Activated B cell treated with CpG ODN at 0.5 μM for 24 hours (primary cell): ENCODE results near the gene RILPL2. TPM values are rescaled to one million over a fixed set of nuclear protein-coding genes. Genes with fewer than 3 reads are reported as not detected.
"Not testable (repeated sequence)": the region's sequence is repeated elsewhere in the genome, so short reads cannot be mapped to it uniquely, and the experiment has no call there.

ENCODE experiments used
- ATAC-seq: fragments of 200-7000 bp; cut with Tn5 transposase; one replicate; pipeline ENCODE4 v1.10.0; 2021; ENCODE audit warnings: low read depth, mild to moderate bottlenecking, moderate library complexity
- CTCF ChIA-PET: fragments of 350-600 bp; sonication (Branson Sonifier 250); formaldehyde crosslinking; loops from one replicate; lab custom pipeline; 2021; ENCODE audit warnings: antibody characterized with exemption; lab: Charles Lee
- POLR2A ChIA-PET: fragments of 350-600 bp; sonication (Branson Sonifier 250); formaldehyde crosslinking; loops from one replicate; lab custom pipeline; 2021; ENCODE audit warnings: antibody characterized with exemption; lab: Charles Lee
- DNase-seq: peaks from one replicate; pipeline ENCODE4 v3.0.0; 2022
- H3K27ac Mint-ChIP-seq: one replicate; pipeline ENCODE4 v1.8.0; 2020; ENCODE audit warnings: mixed read lengths
- H3K27me3 Mint-ChIP-seq: one replicate; pipeline ENCODE4 v1.8.0; 2021; ENCODE audit warnings: mixed read lengths
- H3K36me3 Mint-ChIP-seq: one replicate; pipeline ENCODE4 v1.8.0; 2021; ENCODE audit warnings: low read depth, mixed read lengths
- H3K4me1 Mint-ChIP-seq: one replicate; pipeline ENCODE4 v1.8.0; 2021; ENCODE audit warnings: mixed read lengths
- H3K4me3 Mint-ChIP-seq: one replicate; pipeline ENCODE4 v1.8.0; 2020; ENCODE audit warnings: mild to moderate bottlenecking, mixed read lengths
- H3K9me3 Mint-ChIP-seq: one replicate; pipeline ENCODE4 v1.8.0; 2020; ENCODE audit warnings: mixed read lengths
- intact Hi-C: fragments of 100-400 bp; cut with micrococcal nuclease; formaldehyde crosslinking; loops from one replicate; pipeline ENCODE4 v1.15.1; 2024
- total RNA-seq: library from RNA; stranded (reverse); gene quantifications from 2 replicates; pipeline ENCODE4 v1.2.3, GENCODE V29; 2022
- TF ChIP-seq, protein P1 (sequence below): fragments of 200-600 bp; IDR thresholded peaks from one replicate; pipeline ENCODE4 v1.8.0; 2022; ENCODE audit warnings: antibody characterized with exemption, mild to moderate bottlenecking

The RILPL2 gene
- total RNA-seq, 1 donor from 2014 or later = 12.2 TPM

DNA sequence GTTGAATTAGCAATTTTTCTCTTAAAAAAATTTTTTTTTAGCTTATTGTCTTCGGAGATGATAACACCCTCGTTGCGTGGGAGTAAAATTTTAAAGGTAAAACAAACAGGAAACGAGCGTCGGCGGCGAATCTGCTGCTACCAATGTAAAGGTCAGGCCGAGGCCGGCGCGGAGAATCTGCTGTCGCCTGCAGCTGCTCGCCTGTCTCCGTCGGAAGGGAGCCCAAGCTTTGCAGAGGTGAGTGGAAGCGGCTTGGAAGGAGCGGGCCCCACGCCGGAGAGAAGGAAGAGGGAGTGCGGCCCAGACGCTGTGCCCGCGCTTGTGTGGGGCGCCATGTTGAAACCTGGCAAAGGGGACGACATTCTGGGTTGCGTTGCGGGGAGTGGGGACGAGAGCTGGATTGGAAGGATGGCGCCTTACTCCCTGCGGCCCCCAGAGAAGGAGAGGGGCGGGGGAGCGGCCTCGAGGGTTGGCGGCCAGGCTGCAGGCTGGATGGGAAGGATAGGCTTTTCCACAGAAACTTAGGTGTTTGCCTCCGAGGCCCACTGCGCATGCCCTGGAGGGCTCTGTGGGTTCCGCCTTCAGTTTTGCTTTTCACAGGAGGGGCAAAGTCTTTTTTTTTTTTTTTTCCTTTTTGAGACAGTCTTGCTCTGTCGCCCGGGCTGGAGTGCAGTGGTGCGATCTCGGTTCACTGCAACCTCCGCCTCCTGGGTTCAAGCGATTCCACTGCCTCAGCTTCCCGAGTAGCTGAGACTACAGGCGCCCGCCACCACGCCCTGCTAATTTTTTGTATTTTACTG, 21.7 kb upstream of the RILPL2 start, which contains the start of gene SNRNP35:
SNRNP35 (plus strand) TSS at position 160 of the 800 bp plus-strand sequence. CDS start 7,402 bp downstream, outside the sequence.
- Mint-ChIP-seq H3K4me1 (peaks cover 33% of the 10 kb centered on the region), H3K36me3 (peaks cover 20% of the 10 kb centered on the region), H3K27ac (peak within 1 kb of the TSS; percentile 100), H3K27me3 (no peaks in the 10 kb centered on the region), H3K4me3 (peak within 1 kb of the TSS; percentile 100), H3K9me3 (no peaks in the 10 kb centered on the region)
- intact Hi-C loops = loop anchor here (1.0 to 2.0 kb wide), 7 partner anchors 10 to 225 kb away; partner anchors contain the start of genes MPHOSPH9, MTRFR, RILPL2 and TMED2
- TF ChIP-seq, protein P1, sequence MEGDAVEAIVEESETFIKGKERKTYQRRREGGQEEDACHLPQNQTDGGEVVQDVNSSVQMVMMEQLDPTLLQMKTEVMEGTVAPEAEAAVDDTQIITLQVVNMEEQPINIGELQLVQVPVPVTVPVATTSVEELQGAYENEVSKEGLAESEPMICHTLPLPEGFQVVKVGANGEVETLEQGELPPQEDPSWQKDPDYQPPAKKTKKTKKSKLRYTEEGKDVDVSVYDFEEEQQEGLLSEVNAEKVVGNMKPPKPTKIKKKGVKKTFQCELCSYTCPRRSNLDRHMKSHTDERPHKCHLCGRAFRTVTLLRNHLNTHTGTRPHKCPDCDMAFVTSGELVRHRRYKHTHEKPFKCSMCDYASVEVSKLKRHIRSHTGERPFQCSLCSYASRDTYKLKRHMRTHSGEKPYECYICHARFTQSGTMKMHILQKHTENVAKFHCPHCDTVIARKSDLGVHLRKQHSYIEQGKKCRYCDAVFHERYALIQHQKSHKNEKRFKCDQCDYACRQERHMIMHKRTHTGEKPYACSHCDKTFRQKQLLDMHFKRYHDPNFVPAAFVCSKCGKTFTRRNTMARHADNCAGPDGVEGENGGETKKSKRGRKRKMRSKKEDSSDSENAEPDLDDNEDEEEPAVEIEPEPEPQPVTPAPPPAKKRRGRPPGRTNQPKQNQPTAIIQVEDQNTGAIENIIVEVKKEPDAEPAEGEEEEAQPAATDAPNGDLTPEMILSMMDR = no peak
- ChIA-PET POLR2A (interaction anchor here (0.6 to 4.0 kb wide), 16 partner anchors 11 to 1191 kb away, joined by 3 to 77 read pairs (median 6); partner anchors contain the start of genes KMT5A, RILPL2 and SBNO1), CTCF (no interaction called here)
- ATAC-seq = peak; percentile 79
- DNase-seq = peak; percentile 84

DNA sequence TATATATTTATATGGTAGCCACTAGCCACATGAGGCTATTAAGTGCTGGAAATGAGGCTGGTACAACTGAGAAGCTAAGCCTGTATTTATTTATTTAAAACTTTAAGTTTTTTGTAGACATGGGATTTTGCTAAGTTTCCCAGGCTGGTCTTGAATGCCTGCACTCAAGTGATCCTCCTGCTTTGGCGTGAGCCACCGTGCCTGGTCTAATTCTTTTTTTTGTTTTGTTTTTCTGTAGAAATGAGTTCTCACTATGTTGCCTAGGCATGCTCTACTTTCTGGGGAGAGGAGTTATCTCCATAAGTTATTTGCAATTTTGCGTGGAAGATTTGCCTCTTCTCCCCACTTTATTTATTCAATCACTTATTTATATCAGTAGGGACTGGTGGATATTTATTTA, 16.7 kb upstream of the RILPL2 start:
- H3K4me1 Mint-ChIP-seq = peaks cover 13% of the 10 kb centered on the region
- intact Hi-C loops = no loop called here
- ChIA-PET CTCF (no interaction called here), POLR2A (no interaction called here)
- TF ChIP-seq, protein P1 = no peak
- DNase-seq = no peak
- no peak overlapping the region for H3K27ac Mint-ChIP-seq
- ATAC-seq = no peak
- no peaks in the 10 kb centered on the region for H3K9me3 Mint-ChIP-seq
- no peaks in the 10 kb centered on the region for H3K27me3 Mint-ChIP-seq
- peaks cover 4% of the 10 kb centered on the region for H3K36me3 Mint-ChIP-seq
- no peak overlapping the region for H3K4me3 Mint-ChIP-seq

DNA sequence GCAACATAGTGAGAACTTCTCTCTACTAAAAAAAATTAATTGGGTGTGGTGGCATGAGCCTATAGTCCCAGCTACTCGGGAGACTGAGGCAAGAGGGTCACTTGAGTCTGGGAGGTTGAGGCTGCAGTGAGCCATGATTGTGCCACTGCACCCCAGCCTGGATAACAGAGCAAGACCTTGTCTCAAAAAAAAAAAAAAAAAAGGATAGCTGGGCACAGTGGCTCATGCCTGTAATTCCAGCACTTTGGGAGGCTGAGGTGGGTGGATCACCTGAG, 15.7 kb upstream of the RILPL2 start:
- ATAC-seq, intact Hi-C loops, H3K9me3 Mint-ChIP-seq, H3K4me3 Mint-ChIP-seq, H3K36me3 Mint-ChIP-seq, DNase-seq, CTCF ChIA-PET, H3K27me3 Mint-ChIP-seq, H3K27ac Mint-ChIP-seq: not testable (repeated sequence)
- POLR2A ChIA-PET = interaction anchor here (0.7 to 1.1 kb wide), 3 partner anchors 11 to 55 kb away, joined by 4 to 7 read pairs (median 5); no protein-coding TSS in a partner anchor
- H3K4me1 Mint-ChIP-seq = peaks cover 17% of the 10 kb centered on the region

DNA sequence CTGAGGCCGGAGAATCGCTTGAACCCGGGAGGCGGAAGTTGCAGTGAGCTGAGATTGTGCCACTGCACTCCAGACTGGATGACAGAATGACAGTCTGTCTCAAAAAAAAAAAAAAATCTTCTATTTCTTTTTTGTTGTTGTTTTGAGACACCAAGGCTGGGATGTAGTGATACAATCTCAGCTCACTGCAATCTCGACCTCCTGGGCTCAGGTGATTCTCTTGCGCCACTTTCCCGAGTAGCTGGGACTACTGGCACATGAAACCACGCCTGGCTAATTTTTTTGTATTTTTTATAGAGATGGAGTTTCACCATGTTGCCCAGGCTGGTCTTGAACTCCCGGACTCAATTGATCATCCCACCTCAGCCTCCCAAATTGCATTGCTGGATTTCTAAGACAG, 14.2 kb upstream of the RILPL2 start:
- DNase-seq = no peak
- ChIA-PET POLR2A (interaction anchor here (0.5 to 0.6 kb wide), 2 partner anchors 86 to 550 kb away, joined by 3 to 5 read pairs; no protein-coding TSS in a partner anchor), CTCF (no interaction called here)
- intact Hi-C loops = no loop called here
- no peaks in the 10 kb centered on the region for H3K36me3 Mint-ChIP-seq
- H3K27me3 Mint-ChIP-seq = no peaks in the 10 kb centered on the region
- peaks cover 26% of the 10 kb centered on the region for H3K4me1 Mint-ChIP-seq
- no peaks in the 10 kb centered on the region for H3K9me3 Mint-ChIP-seq
- no peak for ATAC-seq
- TF ChIP-seq, protein P1 = no peak
- H3K27ac Mint-ChIP-seq = peak overlapping the region; percentile 35
- H3K4me3 Mint-ChIP-seq = no peak overlapping the region

DNA sequence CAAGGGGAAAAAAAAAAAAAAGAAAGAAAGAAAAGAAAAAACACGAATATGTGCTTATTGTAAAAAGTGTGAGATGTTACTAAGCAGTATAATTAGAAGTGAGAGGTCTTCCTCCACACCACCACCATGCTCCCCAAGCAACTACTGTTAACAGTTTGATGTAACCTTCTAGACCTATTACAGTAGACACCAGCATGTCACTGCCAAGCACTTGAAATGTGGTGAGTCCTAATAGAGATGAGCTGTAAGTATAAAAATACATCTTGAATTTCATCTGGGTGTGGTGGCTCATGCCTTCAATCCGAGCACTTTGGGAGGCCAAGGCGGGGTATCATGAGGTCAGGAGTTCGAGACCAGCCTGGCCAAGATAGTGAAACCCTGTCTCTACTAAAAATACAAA, 13.4 kb upstream of the RILPL2 start:
- Mint-ChIP-seq H3K4me1 (peaks cover 33% of the 10 kb centered on the region), H3K27me3 (no peaks in the 10 kb centered on the region), H3K36me3 (no peaks in the 10 kb centered on the region), H3K4me3 (no peak overlapping the region), H3K27ac (peak overlapping the region; percentile 75), H3K9me3 (no peaks in the 10 kb centered on the region)
- no peak for ATAC-seq
- ChIA-PET POLR2A (interaction anchor here (0.6 to 5.7 kb wide), 4 partner anchors 9 to 507 kb away, joined by 4 to 77 read pairs (median 17); partner anchors contain the start of gene SNRNP35), CTCF (no interaction called here)
- intact Hi-C loops = no loop called here
- TF ChIP-seq, protein P1 = no peak
- DNase-seq = no peak
